GM21619 (cell line): ENCODE data around the gene LIAS.
"Not testable (repeated sequence)": the region's sequence is repeated elsewhere in the genome, so short reads cannot be mapped to it uniquely, and the experiment has no call there.

ENCODE experiments used
- ATAC-seq: cut with Tn5 transposase; IDR thresholded peaks from one replicate; pipeline ENCODE4 v1.9.1; 2021; ENCODE audit not compliant: unreplicated experiment

The LIAS gene

DNA sequence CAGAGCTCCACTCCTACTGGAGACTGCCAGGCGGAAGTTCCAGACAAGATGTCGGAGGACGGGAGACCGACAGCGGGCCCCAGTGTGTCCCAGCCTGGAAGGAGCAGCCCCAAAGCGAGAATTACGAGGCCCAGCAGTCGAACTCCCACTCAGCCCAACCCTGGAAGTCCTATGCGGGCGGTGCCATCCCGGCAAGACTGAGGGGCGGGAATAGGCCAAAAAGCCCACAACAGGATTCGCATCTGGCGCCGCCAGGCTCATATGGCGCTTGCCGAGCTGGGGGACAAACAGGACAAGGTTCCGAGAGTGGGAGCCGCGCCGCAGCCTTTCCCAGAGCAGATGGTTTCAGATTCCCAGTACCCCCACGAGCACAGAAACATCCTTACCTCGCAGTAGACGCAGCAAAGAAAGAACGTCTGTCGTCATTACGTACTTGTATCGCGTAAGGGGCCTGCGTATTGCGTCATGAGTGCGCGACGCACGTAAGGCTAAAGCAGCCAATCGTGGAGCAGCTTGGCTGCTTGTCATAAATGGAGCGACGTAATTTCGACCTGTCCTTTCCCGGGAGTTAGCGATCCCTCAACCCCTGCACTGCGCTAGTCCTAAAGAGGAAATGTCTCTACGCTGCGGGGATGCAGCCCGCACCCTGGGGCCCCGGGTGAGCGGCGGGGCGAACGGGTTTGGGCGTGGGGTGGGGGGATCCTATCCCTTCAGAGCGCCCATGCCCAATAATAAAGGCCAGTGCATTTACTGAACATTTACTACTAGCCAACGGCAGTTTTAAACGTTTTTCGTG, at the start of gene LIAS, which contains the start of gene RPL9:
TSS of gene LIAS (plus strand) at position 552 of the 796 bp plus-strand sequence. CDS start at position 614, 62 bp downstream.
TSS of gene RPL9 (minus strand) at position 418 of the 796 bp plus-strand sequence. CDS start 483 bp downstream, outside the sequence.
- ATAC-seq, result peak; percentile 77

DNA sequence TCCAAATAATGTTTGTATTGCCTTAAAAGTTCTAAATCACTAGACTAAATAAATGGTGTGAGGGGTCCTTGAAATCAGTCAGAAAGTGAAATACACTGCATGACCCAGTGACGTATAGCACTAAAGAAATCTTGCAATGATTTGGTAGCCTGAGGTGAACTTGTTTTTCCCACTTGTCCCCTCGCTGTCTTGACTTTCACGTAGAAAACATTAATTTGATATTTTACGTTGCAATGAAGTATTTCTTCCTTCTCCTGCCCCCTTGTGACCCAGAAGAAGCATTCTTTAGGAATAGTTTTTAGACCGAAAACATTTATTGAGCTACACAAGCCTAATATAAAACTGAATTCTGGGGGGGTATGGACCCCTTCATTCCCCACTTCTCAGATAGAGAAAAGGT, 48.4 kb upstream of the LIAS start:
- ATAC-seq, result no peak

DNA sequence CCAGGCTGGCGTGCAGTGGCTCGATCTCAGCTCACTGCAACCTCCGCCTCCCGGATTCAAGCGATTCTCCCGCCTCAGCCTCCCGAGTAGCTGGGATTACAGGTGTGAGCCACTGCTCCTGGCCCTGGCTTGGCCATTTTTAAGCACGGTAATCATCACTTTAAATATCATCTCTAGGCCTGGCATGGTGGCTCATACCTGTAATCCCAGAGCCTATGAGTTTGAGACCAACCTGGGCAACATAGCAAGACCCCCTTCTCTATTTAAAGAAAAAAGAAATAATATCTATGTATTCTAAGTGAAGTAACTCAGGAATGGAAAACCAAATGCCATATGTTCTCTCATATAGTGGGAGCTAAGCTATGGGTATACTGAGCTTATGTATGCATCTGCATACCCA, 47.3 kb upstream of the LIAS start:
- not testable (repeated sequence) for ATAC-seq

DNA sequence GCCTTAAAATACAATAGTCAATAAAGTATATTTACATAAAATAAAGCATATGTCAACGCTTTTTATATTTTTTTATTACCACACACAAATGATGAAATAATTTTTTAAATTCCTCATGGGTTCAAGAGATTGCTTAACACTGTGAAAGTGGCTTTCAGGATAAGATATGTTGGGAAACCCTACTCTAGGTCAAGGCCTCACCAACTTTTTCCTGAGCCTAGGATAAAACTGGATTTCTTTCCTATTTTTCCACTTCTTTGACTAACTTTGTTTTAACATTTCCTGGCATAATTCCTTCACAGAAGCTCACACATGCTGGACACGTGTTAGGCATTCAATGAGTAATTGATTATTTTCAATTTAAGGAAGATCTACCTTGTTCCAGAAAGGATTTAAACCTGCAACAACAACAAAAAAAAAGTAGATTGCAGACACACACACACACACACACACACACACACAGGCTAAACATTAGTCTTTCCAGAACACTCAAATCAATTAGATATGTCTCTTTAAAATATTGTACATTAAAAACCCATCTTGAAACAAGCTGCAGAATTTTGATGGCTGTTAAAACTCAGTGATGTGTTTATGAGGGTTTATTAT, 43.1 kb upstream of the LIAS start:
- ATAC-seq, result no peak

DNA sequence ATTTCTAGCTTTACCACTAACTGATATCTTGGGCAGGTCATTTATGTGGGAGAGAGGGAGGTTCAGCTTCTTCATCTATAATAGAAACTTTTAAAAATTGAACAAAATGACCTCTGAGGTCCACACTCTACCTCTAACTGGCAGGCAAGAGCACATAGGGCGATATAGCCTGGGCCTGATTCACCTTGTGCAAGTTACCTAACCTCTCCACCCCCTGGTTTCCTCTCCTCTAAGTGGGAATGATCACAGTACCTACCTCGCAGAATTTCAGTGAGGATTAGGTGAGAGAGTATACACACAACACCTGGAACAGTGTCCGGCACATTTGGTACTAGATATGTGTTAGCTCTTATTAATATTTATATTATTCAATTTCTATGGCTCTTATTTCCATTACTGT, 36.6 kb upstream of the LIAS start:
- ATAC-seq, result no peak

DNA sequence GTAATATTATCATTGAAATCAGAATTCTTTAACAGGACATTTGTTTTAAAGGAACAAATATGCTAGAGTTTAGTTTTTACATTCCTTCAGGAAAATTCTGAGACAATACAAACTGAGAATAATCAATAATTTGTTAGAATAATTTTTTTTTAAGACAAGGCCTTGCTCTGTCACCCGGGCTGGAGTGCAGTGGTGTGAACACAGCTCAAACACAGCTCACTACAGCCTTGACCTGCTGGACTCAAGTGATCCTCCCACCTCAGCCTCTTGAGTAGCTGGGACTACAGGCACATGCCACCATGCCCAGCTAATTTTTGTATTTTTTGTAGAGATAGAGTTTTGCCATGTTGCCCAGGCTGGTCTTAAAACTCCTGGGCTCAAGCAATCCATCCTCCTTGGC, 33.6 kb upstream of the LIAS start:
- ATAC-seq, result not testable (repeated sequence)

DNA sequence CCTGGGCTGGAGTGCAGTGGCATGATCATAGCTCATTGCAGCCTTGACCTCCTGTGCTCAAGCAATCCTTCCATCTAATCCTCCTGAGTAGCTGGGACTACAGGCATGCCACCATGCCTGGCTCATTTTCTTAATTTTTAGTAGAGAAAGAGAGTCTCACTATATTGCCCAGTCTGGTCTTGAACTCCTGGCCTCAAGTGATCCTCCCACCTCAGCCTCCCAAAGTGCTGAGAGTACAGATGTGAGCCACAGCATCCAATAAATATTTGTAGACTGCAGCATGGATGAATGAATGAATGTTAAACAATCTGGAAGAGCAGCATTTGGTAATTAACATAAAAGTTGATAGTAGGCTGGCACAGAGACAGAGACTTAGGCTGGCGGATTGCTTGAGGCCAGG, 32.1 kb upstream of the LIAS start:
- ATAC-seq, result no peak

DNA sequence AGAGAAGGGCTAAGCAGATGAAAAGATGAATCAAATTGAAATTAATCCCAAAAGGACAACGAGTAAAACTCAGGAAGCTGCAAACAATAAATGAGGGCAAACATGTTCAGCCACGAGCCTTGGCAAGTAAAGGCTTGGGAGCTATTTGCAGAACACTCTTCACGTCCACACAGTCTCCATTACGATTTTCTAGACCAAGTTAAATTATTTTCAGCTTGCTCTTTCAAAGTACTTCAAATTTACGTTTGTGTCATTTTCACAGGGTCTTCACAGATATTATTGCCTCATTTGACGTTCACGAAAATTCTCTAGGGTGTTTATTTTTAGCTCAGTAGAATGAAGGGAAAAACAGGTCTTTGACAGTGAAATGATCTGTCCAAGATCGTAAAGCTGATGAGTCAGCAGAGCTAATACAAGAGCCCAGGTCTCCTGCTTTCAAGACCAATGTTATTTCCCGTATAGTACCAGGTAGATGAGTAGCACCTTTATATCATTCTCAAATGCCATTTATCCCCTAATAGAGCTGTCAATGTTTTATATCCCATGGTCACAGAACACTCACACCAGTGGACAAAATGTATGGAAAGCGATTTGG, 31.2 kb upstream of the LIAS start:
- ATAC-seq, result no peak

DNA sequence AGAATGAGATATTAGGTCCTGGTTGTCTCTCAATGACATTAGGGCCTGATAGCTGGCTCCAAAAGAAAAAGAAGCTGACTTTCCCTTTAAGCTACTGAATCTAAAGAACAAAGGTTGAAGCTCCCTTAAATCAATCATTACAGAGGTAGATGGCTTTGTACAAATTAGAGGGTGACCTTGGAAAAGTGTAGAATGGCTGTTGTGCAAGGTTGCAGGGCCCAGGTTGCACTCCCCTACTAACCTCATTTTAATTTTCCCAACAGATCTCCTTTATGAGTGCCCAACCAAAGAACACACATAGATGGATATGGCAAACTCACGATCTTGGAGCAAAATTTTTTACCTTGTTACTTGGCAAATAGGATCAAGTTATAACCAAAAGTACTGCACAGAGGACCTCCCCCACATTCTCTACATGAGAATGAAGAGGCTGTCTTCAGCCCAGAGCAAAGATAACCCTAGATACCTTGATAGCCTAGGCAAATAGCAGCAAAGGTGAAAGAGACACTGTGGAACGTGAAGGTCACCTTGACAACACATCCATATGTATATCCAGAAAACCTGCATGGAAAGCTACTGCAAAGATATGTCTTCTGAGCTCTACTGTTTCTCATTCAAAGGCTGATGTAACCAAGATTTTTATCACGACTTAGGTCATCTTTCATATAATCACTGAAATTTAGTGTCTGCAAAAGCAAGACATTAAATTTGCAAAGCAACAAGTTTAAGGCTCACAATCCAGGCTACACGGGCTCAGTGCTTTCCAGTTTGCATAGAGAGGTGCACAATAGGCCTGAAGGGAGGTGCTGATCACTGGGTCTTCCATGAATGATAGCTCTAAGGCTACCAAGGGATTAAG, 29.2 kb upstream of the LIAS start:
- no peak for ATAC-seq

DNA sequence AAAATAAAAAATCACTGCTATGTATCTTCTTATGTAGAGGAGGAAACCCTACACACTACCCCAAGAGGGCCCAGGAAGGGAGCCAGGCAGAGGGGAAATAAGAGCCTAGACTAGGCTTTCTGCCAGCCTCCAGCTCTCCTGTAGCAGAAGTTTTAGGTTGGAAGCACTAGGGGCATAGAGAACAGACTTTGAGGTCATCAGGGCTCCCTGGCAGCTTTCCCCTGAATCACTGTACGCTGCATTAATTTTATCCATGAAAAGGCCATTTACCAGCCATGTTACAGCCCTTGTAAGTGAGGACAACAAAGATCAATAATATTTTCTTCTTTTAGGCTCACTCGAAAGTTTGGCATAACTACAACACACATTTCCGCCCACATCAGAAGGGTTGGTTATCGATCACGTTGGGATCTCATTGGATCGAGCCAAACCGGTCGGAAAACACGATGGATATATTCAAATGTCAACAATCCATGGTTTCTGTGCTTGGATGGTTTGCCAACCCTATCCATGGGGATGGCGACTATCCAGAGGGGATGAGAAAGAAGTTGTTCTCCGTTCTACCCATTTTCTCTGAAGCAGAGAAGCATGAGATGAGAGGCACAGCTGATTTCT, 24.9 kb upstream of the LIAS start:
- no peak for ATAC-seq

DNA sequence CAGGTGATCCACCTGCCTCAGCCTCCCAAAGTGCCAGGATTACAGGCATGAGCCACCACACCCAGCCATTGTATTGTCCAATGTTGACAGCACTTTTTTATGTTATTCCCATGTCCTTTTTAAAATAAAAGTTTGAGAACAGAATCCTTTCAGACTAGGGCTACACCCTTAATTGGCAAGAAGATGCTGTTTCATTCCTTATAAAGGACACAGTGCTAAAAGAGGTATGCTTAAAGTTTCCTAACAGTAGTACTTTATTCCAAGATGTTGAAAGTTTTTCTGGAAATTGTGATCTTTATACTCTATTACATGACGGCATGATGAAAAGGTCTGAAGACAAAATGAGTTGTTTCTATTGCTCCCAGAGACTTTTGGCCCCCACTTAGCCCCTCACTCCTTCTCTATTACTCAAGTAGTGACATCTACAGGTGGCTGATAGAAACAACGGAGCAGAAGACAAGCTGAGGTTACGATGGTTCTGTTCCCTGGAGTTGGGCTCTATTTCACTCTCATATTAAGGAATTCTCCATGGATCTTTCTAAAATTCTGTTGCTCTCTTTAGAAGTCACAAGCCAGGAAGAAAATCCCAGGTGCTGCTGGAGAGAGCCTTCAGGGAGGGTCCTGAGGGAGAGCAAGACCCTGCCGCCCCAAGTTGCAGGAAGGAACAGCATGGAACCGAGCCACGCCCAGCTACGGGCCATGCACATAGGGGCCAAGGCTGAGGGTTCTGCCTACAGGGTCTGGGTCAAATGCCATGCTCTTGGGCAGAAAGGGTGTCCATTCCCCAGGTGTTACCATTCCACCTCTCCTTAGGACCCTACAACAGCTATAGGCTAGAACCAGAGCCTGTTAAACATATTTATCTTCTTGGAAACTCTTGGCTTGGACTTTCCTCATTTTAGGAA, 22.9 kb upstream of the LIAS start:
- no peak for ATAC-seq

DNA sequence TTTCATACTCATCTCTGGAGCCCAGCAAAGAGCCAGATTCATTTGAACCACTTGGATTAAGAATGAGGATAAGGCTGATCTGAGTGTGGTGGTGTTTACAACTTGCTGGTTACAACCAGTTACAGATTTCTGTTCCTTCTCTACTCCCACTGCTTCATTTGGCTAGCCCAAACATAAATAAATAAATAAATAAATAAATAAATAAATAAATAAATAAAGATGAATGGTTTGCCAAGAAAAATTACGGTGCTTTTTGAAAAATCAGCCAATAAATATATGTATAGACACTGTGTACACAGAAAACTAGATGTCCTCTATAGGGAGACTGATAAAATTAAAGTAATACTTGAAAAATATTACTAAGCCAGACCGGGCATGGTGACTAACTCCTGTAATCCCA, 17.3 kb upstream of the LIAS start:
- ATAC-seq, result no peak

DNA sequence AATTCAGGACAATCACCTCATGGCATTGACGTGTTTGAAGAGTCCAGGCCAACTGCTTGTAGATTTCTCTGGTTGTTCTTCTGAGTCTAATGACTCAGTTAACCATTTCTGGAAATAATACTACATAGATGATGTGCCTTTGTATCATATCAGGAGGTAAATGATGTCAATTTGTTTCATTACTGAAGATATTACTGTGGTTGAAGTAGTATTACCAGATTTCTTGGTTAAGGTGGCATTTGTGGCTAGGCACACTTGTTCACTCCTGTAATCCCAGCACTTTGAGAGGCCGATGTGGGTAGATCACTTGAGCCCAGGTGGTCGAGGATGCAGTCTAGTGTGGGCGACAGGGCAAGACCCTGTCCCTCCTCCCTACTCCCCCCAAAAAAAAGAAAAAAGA, 15.9 kb upstream of the LIAS start:
- ATAC-seq, result no peak

DNA sequence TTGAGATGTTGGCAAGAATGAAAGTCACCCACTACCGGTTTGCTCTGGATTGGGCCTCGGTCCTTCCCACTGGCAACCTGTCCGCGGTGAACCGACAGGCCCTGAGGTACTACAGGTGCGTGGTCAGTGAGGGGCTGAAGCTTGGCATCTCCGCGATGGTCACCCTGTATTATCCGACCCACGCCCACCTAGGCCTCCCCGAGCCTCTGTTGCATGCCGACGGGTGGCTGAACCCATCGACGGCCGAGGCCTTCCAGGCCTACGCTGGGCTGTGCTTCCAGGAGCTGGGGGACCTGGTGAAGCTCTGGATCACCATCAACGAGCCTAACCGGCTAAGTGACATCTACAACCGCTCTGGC, 12.4 kb upstream of the LIAS start:
- no peak for ATAC-seq

DNA sequence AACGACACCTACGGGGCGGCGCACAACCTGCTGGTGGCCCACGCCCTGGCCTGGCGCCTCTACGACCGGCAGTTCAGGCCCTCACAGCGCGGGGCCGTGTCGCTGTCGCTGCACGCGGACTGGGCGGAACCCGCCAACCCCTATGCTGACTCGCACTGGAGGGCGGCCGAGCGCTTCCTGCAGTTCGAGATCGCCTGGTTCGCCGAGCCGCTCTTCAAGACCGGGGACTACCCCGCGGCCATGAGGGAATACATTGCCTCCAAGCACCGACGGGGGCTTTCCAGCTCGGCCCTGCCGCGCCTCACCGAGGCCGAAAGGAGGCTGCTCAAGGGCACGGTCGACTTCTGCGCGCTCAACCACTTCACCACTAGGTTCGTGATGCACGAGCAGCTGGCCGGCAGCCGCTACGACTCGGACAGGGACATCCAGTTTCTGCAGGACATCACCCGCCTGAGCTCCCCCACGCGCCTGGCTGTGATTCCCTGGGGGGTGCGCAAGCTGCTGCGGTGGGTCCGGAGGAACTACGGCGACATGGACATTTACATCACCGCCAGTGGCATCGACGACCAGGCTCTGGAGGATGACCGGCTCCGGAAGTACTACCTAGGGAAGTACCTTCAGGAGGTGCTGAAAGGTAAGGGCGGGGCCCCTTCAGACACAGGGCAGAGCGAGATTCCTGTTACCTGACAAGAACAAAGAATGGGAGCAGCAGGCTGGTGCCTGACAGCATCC, 11.8 kb upstream of the LIAS start:
- ATAC-seq, result peak; percentile 86

DNA sequence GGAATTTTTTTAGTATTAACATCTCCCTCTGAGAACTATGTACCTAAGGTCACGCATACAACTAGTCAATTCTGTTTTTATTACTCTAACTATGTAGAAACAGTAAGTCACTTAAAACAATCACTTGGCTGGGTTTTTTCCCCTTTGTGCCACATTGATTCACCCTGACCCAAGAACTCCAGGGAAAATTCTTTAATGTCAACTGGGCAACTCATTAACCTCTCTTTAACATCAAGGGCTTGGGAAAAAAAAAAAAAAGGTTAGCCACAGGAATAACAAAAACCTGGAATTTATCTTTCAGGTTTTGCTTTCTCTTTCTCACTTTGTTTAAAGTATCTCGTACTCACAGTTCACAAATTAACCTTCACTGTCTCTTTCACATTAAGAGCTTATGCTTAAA, 8.2 kb upstream of the LIAS start:
- ATAC-seq, result no peak

DNA sequence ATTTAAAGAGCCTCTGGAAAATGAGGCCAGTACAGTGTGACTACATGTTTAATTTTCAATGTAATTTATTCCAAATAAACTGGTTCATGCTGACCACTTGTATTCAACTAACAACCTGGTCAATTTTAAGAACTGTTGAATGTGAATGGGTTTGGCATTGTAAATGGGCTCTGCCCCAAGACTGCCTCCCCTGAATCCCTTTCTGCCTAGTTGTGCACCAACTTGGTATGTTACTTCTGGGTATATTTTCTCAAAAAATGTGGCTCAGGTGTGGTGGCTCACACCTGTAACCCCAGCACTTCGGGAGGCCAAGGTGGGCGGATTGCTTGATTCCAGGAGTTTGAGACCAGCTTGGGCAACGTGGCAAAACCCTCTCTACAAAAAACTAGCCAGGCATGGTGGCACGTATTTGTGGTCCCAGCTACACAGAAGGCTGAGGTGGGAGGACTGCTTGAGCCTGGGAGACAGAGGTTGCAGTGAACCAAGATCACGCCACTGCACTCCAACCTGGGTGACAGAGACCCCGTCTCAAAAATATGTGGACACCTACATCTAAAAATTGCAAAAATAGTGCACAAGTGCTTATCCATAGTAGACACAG, 7.3 kb upstream of the LIAS start:
- ATAC-seq, result no peak

DNA sequence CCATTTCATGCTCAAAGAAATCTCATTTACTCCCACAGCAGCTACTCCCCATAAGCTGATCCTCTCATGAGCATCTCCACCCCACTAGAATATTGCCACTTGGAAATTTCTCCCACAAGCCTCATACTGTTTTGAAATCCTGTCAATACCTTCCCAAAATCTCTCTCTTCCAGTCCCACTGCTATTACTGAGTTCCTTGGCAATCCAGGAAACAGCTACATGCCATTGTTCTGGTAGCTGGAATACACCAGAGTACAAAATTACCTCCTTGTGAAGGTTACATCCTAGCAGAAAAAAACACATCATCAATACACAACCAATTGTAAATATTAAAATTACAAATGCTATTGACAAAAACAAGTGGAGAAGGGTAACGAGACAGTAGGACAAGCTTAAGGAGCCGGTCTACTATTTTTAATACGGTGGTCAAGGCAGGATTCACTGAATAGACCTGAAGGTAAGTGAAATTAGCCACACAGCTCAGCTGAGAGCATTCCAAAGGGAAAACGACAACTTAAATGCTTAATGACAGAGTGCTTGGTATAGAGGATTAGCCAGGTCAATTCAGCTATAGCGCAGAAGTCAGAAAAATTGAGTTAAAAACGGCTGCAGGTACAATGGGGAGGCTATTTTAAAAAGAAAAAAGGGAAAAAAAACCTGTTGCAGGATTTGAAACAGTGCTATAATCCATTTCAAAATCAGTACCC, 6.5 kb upstream of the LIAS start:
- no peak for ATAC-seq
